Activated CD8-positive, alpha-beta T cell treated with anti-CD3 and anti-CD28 coated beads for 36 hours (primary cell): ENCODE measurements around the gene CCNT2. TPM values are rescaled to one million over a fixed set of nuclear protein-coding genes. Genes with fewer than 3 reads are reported as not detected.

Experiments
- ATAC-seq: fragments of 200-7000 bp; cut with Tn5 transposase; one replicate; pipeline ENCODE4 v1.10.0; 2021; ENCODE audit warnings: mild to moderate bottlenecking, moderate library complexity
- CTCF ChIA-PET: fragments of 350-600 bp; sonication (Branson Sonifier 250); formaldehyde crosslinking; loops from one replicate; lab custom pipeline; 2021; ENCODE audit warnings: antibody characterized with exemption; lab: Charles Lee
- POLR2A ChIA-PET: fragments of 350-600 bp; sonication (Branson Sonifier 250); formaldehyde crosslinking; loops from one replicate; lab custom pipeline; 2021; ENCODE audit warnings: antibody characterized with exemption; lab: Charles Lee
- DNase-seq: peaks from one replicate; pipeline ENCODE4 v3.0.0-alpha.2; 2020
- H3K27ac Mint-ChIP-seq: one replicate; pipeline ENCODE4 v1.8.0; 2021; ENCODE audit warnings: mild to moderate bottlenecking, mixed read lengths
- H3K27me3 Mint-ChIP-seq: one replicate; pipeline ENCODE4 v1.8.0; 2021; ENCODE audit warnings: mixed read lengths
- H3K36me3 Mint-ChIP-seq: one replicate; pipeline ENCODE4 v1.8.0; 2021; ENCODE audit warnings: low read depth, mixed read lengths
- H3K4me1 Mint-ChIP-seq: one replicate; pipeline ENCODE4 v1.8.0; 2021; ENCODE audit warnings: low read depth, mixed read lengths
- H3K4me3 Mint-ChIP-seq: one replicate; pipeline ENCODE4 v1.8.0; 2021; ENCODE audit warnings: mild to moderate bottlenecking, moderate library complexity, mixed read lengths
- H3K9me3 Mint-ChIP-seq: one replicate; pipeline ENCODE4 v1.8.0; 2021; ENCODE audit warnings: mixed read lengths
- CTCF ChIP-seq: fragments of 200-600 bp; IDR thresholded peaks from one replicate; pipeline ENCODE4 v1.8.0; 2022; ENCODE audit warnings: antibody characterized with exemption, mild to moderate bottlenecking
- intact Hi-C: fragments of 100-400 bp; cut with micrococcal nuclease; formaldehyde crosslinking; loops from one replicate; pipeline ENCODE4 v1.10.0; 2022
- total RNA-seq, 2 experiments: library from RNA; stranded (reverse); gene quantifications; one replicate each; pipeline ENCODE4 v1.2.3, GENCODE V29; 2021

CCNT2 gene
- total RNA-seq, 2 experiments from 2014 or later = 30.5 to 32.1 TPM

- no peak for DNase-seq
- Mint-ChIP-seq H3K27me3 (peaks cover 3% of the 10 kb centered on the region), H3K4me3 (no peak overlapping the region), H3K9me3 (peaks cover 13% of the 10 kb centered on the region), H3K27ac (no peak overlapping the region), H3K4me1 (peaks cover 5% of the 10 kb centered on the region), H3K36me3 (peaks cover 7% of the 10 kb centered on the region)
- no peak for TF ChIP-seq CTCF
- POLR2A ChIA-PET = interaction anchor here (0.6 to 0.8 kb wide), 2 partner anchors 552 to 645 kb away, joined by 3 read pairs; partner anchors contain the start of genes R3HDM1 and ZRANB3
- no peak for ATAC-seq
- intact Hi-C loops = no loop called here
- CTCF ChIA-PET = interaction anchor here (1.9 kb wide), 1 partner anchor 25 kb away, joined by 7 read pairs; no protein-coding TSS in a partner anchor
Measured at GRCh38 chr2:134979221-134979620, 60.6 kb downstream of the CCNT2 start.

- ChIA-PET CTCF (no interaction called here), POLR2A (no interaction called here)
- no peak for DNase-seq
- H3K4me1 Mint-ChIP-seq = no peaks in the 10 kb centered on the region
- H3K36me3 Mint-ChIP-seq = peaks cover 1% of the 10 kb centered on the region
- H3K9me3 Mint-ChIP-seq = peaks cover 4% of the 10 kb centered on the region
- H3K4me3 Mint-ChIP-seq = no peak overlapping the region
- no peak for TF ChIP-seq CTCF
- ATAC-seq = no peak
- intact Hi-C loops = no loop called here
- H3K27ac Mint-ChIP-seq = no peak overlapping the region
- H3K27me3 Mint-ChIP-seq = peaks cover 3% of the 10 kb centered on the region
Measured at GRCh38 chr2:134980639-134981038, 62.0 kb downstream of the CCNT2 start.

GRCh38 chr2:134982603-134983002 is 64.0 kb downstream of the CCNT2 start:
- no peak overlapping the region for H3K27ac Mint-ChIP-seq
- no peak overlapping the region for H3K4me3 Mint-ChIP-seq
- ChIA-PET POLR2A (no interaction called here), CTCF (interaction anchor here (1.2 kb wide), 1 partner anchor 21 kb away, joined by 3 read pairs; no protein-coding TSS in a partner anchor)
- peaks cover 4% of the 10 kb centered on the region for H3K9me3 Mint-ChIP-seq
- no peak for TF ChIP-seq CTCF
- intact Hi-C loops = no loop called here
- no peak for ATAC-seq
- no peaks in the 10 kb centered on the region for H3K4me1 Mint-ChIP-seq
- H3K27me3 Mint-ChIP-seq = peaks cover 3% of the 10 kb centered on the region
- H3K36me3 Mint-ChIP-seq = peaks cover 1% of the 10 kb centered on the region
- no peak for DNase-seq

- ChIA-PET CTCF (no interaction called here), POLR2A (no interaction called here)
- Mint-ChIP-seq H3K27ac (no peak overlapping the region), H3K36me3 (peaks cover 1% of the 10 kb centered on the region), H3K4me1 (no peaks in the 10 kb centered on the region), H3K9me3 (peaks cover 4% of the 10 kb centered on the region), H3K4me3 (no peak overlapping the region), H3K27me3 (peaks cover 4% of the 10 kb centered on the region)
- no peak for DNase-seq
- no peak for TF ChIP-seq CTCF
- ATAC-seq = no peak
- intact Hi-C loops = no loop called here
Measured at GRCh38 chr2:134985061-134985460, 66.4 kb downstream of the CCNT2 start.

GRCh38 chr2:134988994-134989605 is 70.5 kb downstream of the CCNT2 start:
- CTCF ChIA-PET = interaction anchor here (0.5 to 2.5 kb wide), 18 partner anchors 10 to 808 kb away, joined by 3 to 15 read pairs (median 3); no protein-coding TSS in a partner anchor
- DNase-seq (no peak), ATAC-seq (no peak)
- TF ChIP-seq CTCF = peak; percentile 67
- Mint-ChIP-seq H3K36me3 (peaks cover under 1% of the 10 kb centered on the region), H3K4me1 (no peaks in the 10 kb centered on the region), H3K9me3 (peaks cover under 1% of the 10 kb centered on the region), H3K4me3 (no peak overlapping the region), H3K27ac (no peak overlapping the region), H3K27me3 (peaks cover 1% of the 10 kb centered on the region)
- intact Hi-C loops = no loop called here
- POLR2A ChIA-PET = no interaction called here
